Measurements from ENCODE around the gene CREB5.

CREB5 gene

DNA sequence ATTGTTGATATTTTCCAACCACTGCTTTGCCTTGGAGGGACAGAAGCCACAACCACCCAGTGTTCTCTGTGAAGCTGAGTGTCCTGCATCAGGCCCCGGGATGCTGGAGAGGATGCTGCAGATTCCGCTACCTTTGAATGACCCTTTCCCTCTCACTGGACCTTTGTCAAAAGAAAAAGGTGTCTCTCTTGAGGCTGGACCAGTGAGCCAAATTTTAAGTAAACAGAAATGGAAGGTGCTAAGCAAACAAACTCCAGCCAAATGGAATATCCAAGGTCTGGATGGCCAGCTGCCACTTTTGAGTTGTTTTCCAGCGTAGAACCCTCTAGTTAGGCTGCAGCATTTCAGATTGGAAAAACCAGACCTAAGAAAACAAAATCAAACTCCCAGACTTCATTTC is 400.3 kb downstream of the CREB5 start:
- Histone ChIP-seq H3K9me2 (replicated peaks; ENCODE audit: low read depth, low read length) (no peaks in the 10 kb centered on the region), H3K4me1 (ENCODE audit: insufficient read depth, low read length, poor library complexity, severe bottlenecking) (no peaks in the 10 kb centered on the region), H3K4me2 (ENCODE audit: low read depth, low read length, poor library complexity, severe bottlenecking) (no peak overlapping the region), H3F3A (ENCODE audit: low read depth) (no peaks in the 10 kb centered on the region), H2AFZ (ENCODE audit: low read length) (no peak overlapping the region), H3K4me3 (ENCODE audit: low read length, poor library complexity, severe bottlenecking) (no peak overlapping the region), H3K9me3 (ENCODE audit: insufficient read depth, low read depth, low read length) (no peaks in the 10 kb centered on the region), H4K20me1 (ENCODE audit: insufficient read depth, low read length, poor library complexity, severe bottlenecking) (no peaks in the 10 kb centered on the region), H3K79me2 (ENCODE audit: insufficient read depth, low read length) (no peaks in the 10 kb centered on the region), H3K9ac (ENCODE audit: low read depth, low read length, poor library complexity, severe bottlenecking) (no peak overlapping the region), H3K27me3 (ENCODE audit: insufficient read depth, low read length, poor library complexity, severe bottlenecking) (no peaks in the 10 kb centered on the region), H3K36me3 (ENCODE audit: insufficient read depth, low read length) (no peaks in the 10 kb centered on the region)
- no peak for TF ChIP-seq CTCF (conservative IDR thresholded peaks at IDR 0.05; ENCODE audit: low read length)
- TF ChIP-seq EZH2phosphoT487 (IDR thresholded peaks at IDR 0.05; ENCODE audit: borderline replicate concordance), result no peak

DNA sequence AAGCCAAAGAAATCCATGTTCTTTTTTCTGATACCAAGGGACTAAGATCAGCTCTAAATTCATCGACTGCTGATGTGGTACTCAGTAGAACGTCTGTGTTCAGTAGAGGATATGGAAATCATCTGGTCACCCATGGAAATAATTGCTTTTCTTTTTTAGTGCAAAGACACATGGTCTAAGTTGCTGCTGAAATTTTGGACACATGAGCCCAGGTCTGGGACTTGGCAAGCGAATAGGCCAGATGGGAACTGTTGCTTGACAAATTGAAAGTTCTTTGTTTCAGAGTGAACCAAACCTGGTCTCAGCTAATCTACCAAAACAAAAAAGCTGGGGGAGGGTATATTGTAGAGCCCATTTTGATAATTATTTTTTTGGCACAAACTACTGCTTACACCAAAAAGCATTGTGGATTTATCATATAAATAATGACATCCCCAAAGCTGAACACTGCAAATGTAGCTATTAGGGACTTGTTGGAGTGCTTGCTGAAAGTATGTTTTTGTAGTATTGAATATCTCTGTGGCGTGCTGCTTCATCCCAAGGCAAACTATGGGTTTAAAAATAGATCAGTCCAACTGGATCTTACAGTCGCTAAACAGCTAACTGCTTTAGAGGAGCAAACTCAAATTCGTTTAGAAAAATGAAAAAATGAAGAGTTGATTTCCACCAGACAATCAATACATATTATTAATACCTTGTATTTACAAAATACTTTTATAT is 401.1 kb downstream of the CREB5 start:
- TF ChIP-seq CTCF (conservative IDR thresholded peaks at IDR 0.05; ENCODE audit: low read length) (no peak), EZH2phosphoT487 (IDR thresholded peaks at IDR 0.05; ENCODE audit: borderline replicate concordance) (no peak)
- Histone ChIP-seq H3F3A (ENCODE audit: low read depth) (no peaks in the 10 kb centered on the region), H3K27me3 (ENCODE audit: insufficient read depth, low read length, poor library complexity, severe bottlenecking) (no peaks in the 10 kb centered on the region), H4K20me1 (ENCODE audit: insufficient read depth, low read length, poor library complexity, severe bottlenecking) (no peaks in the 10 kb centered on the region), H3K4me2 (ENCODE audit: low read depth, low read length, poor library complexity, severe bottlenecking) (no peak overlapping the region), H3K4me3 (ENCODE audit: low read length, poor library complexity, severe bottlenecking) (no peak overlapping the region), H2AFZ (ENCODE audit: low read length) (no peak overlapping the region), H3K9me3 (ENCODE audit: insufficient read depth, low read depth, low read length) (no peaks in the 10 kb centered on the region), H3K79me2 (ENCODE audit: insufficient read depth, low read length) (no peaks in the 10 kb centered on the region), H3K9me2 (replicated peaks; ENCODE audit: low read depth, low read length) (no peaks in the 10 kb centered on the region), H3K36me3 (ENCODE audit: insufficient read depth, low read length) (no peaks in the 10 kb centered on the region), H3K4me1 (ENCODE audit: insufficient read depth, low read length, poor library complexity, severe bottlenecking) (no peaks in the 10 kb centered on the region), H3K9ac (ENCODE audit: low read depth, low read length, poor library complexity, severe bottlenecking) (no peak overlapping the region)

DNA sequence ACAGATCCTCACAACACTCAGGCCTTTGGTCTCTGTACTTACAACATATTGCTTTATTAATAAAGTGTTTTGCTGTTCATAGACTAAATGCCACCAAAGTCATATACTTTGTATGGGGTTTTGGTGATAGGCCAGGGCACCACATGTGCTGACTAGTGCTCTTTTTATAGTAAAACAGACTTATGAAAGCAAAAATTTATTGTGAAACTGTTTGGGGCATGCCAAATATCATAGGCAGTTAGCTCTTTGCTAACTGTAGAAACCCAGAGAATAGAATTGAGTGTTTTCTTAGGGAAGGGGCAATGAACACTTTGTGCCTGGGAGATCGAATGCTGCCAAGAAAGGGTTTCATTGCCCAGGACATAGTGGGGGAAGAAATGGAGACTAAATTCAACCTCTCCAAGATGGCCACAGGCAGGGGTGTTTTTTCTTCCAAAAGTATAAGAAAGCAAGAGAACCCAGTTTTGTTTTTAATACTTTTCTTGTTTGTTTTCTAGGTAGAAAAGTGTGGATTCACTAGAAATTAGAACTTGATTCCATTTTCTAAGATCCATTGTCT is 403.1 kb downstream of the CREB5 start:
- Histone ChIP-seq H4K20me1 (ENCODE audit: insufficient read depth, low read length, poor library complexity, severe bottlenecking) (no peaks in the 10 kb centered on the region), H3K79me2 (ENCODE audit: insufficient read depth, low read length) (no peaks in the 10 kb centered on the region), H3K4me3 (ENCODE audit: low read length, poor library complexity, severe bottlenecking) (no peak overlapping the region), H3K9ac (ENCODE audit: low read depth, low read length, poor library complexity, severe bottlenecking) (no peak overlapping the region), H3K36me3 (ENCODE audit: insufficient read depth, low read length) (no peaks in the 10 kb centered on the region), H3K4me1 (ENCODE audit: insufficient read depth, low read length, poor library complexity, severe bottlenecking) (no peaks in the 10 kb centered on the region), H3K4me2 (ENCODE audit: low read depth, low read length, poor library complexity, severe bottlenecking) (no peak overlapping the region), H3K27me3 (ENCODE audit: insufficient read depth, low read length, poor library complexity, severe bottlenecking) (no peaks in the 10 kb centered on the region), H3F3A (ENCODE audit: low read depth) (no peaks in the 10 kb centered on the region), H2AFZ (ENCODE audit: low read length) (peak overlapping the region; percentile 33; the same call in 1 of the 2 replicates), H3K9me2 (replicated peaks; ENCODE audit: low read depth, low read length) (no peaks in the 10 kb centered on the region), H3K9me3 (ENCODE audit: insufficient read depth, low read depth, low read length) (no peaks in the 10 kb centered on the region)
- TF ChIP-seq CTCF (conservative IDR thresholded peaks at IDR 0.05; ENCODE audit: low read length) (no peak), EZH2phosphoT487 (IDR thresholded peaks at IDR 0.05; ENCODE audit: borderline replicate concordance) (no peak)

Data from Loucy (cell line).